ENCODE results near the gene TNIP2. TPM values are rescaled to one million over a fixed set of nuclear protein-coding genes. Genes with fewer than 3 reads are reported as not detected.

Gene TNIP2
- total and polyA plus RNA-seq, 2 of the 13 experiments (the other 11 are each of a cell fraction or from before 2014, with no cell fraction given), result 25.6 to 38.0 TPM

GRCh38 chr4:2715426-2715825, 40.7 kb downstream of the TNIP2 start:
- CTCF ChIA-PET (ENCODE audit: low intra/inter-chr PET ratio, low total read pairs), result no interaction called here

GRCh38 chr4:2714918-2715317, 41.2 kb downstream of the TNIP2 start:
- CTCF ChIA-PET (ENCODE audit: low intra/inter-chr PET ratio, low total read pairs), result no interaction called here
- Histone ChIP-seq H3K27me3 (ENCODE audit: control insufficient read depth in 1 of 2, insufficient read depth in 2 of 2, low read length in 2 of 2) (no peaks in the 10 kb centered on the region), H3K4me1 (ENCODE audit: insufficient read depth, low read length) (peaks cover 11% of the 10 kb centered on the region; the same call in 1 of the 2 replicates), H3K4me3 (replicated peaks in 1 of 3; ENCODE audit: insufficient read depth in 1 of 3, low read depth in 2 of 3, low read length in 3 of 3) (no peak overlapping the region), H3K4me2 (ENCODE audit: low read depth, low read length) (no peak overlapping the region), H4K20me1 (ENCODE audit: insufficient read depth, low read length) (no peaks in the 10 kb centered on the region), H3K9me3 (ENCODE audit: low read length) (no peaks in the 10 kb centered on the region), H3K36me3 (replicated peaks in 1 of 2; ENCODE audit: control insufficient read depth in 1 of 2, insufficient read depth in 2 of 2, low read length in 2 of 2) (peaks cover 17 to 53% of the 10 kb centered on the region in 2 experiments; a peak in 4 of 5 replicates), H3K79me2 (ENCODE audit: insufficient read depth, low read length) (no peaks in the 10 kb centered on the region), H2AFZ (ENCODE audit: low read length) (no peak overlapping the region), H3K9ac (ENCODE audit: insufficient read depth, low read depth, low read length) (no peak overlapping the region), H3K27ac (ENCODE audit: extremely low read length, insufficient read depth, low read length) (no peak overlapping the region)
- no peak for FAIRE-seq
- TF ChIP-seq FOXO4 (CRISPR knock-in tag; conservative IDR thresholded peaks at IDR 0.05) (no peak), HNF1A (IDR thresholded peaks at IDR 0.05; ENCODE audit: low read depth) (0 out of 2 replicates have a peak, but pooled peaks have one; percentile 16), HNF1A (CRISPR knock-in tag; IDR thresholded peaks at IDR 0.05; ENCODE audit: borderline replicate concordance) (no peak)
- DNase-seq (ENCODE audit: low spot score), result no peak
- intact Hi-C loops (cut with micrococcal nuclease; ENCODE audit: unreplicated experiment) (no loop called here), in situ Hi-C loops (cut with HindIII; ENCODE audit: extremely low pct_ligation_motif_present, low pct_unique_long_range_greater_than_20kb) (no loop called here)
- POLR2A ChIA-PET, result no interaction called here
- WGBS (ENCODE audit: low lambda C conversion rate), result 89% methylated on average over 4 of the region's 4 CpGs
- no peak for ATAC-seq
- BruUV-seq (replicated peaks), result no TSS peak

More at GRCh38 chr4:2715426-2715825, 40.7 kb downstream of the TNIP2 start:
- in situ Hi-C loops (cut with HindIII; ENCODE audit: extremely low pct_ligation_motif_present, low pct_unique_long_range_greater_than_20kb), result no loop called here
- H3K4me2 ChIP-seq (ENCODE audit: low read depth, low read length), result no peak overlapping the region
- H3K27ac ChIP-seq (ENCODE audit: extremely low read length, insufficient read depth, low read length), result no peak overlapping the region
- H3K27me3 ChIP-seq (ENCODE audit: control insufficient read depth in 1 of 2, insufficient read depth in 2 of 2, low read length in 2 of 2), result no peaks in the 10 kb centered on the region
- POLR2A ChIA-PET, result no interaction called here
- FAIRE-seq (no peak), DNase-seq (ENCODE audit: low spot score) (no peak), ATAC-seq (no peak)
- no peaks in the 10 kb centered on the region for H3K79me2 ChIP-seq (ENCODE audit: insufficient read depth, low read length)
- no peak overlapping the region for H3K4me3 ChIP-seq (replicated peaks in 1 of 3; ENCODE audit: insufficient read depth in 1 of 3, low read depth in 2 of 3, low read length in 3 of 3)
- no peaks in the 10 kb centered on the region for H3K9me3 ChIP-seq (ENCODE audit: low read length)
- no peak overlapping the region for H3K9ac ChIP-seq (ENCODE audit: insufficient read depth, low read depth, low read length)
- BruUV-seq (replicated peaks), result no TSS peak
- intact Hi-C loops (cut with micrococcal nuclease; ENCODE audit: unreplicated experiment), result no loop called here
- H2AFZ ChIP-seq (ENCODE audit: low read length), result no peak overlapping the region
- 50% methylated on average over 2 of the region's 5 CpGs for WGBS (ENCODE audit: low lambda C conversion rate)
- TF ChIP-seq SP4 (CRISPR knock-in tag; IDR thresholded peaks at IDR 0.05), result no peak
- TF ChIP-seq NCOA5 (CRISPR knock-in tag; IDR thresholded peaks at IDR 0.05), result no peak
- TF ChIP-seq ZNF572 (CRISPR knock-in tag; IDR thresholded peaks at IDR 0.05), result no peak
- TF ChIP-seq ZBTB38 (CRISPR knock-in tag; IDR thresholded peaks at IDR 0.05), result no peak
- TF ChIP-seq ATF2 (CRISPR knock-in tag; IDR thresholded peaks at IDR 0.05), result no peak
- TF ChIP-seq ZNF670 (CRISPR knock-in tag; IDR thresholded peaks at IDR 0.05; ENCODE audit: borderline replicate concordance), result no peak
- H4K20me1 ChIP-seq (ENCODE audit: insufficient read depth, low read length), result no peaks in the 10 kb centered on the region
- H3K36me3 ChIP-seq (replicated peaks in 1 of 2; ENCODE audit: control insufficient read depth in 1 of 2, insufficient read depth in 2 of 2, low read length in 2 of 2), result peaks cover 20 to 58% of the 10 kb centered on the region in 2 experiments; a peak in 4 of 5 replicates
- H3K4me1 ChIP-seq (ENCODE audit: insufficient read depth, low read length), result peaks cover 11% of the 10 kb centered on the region; the same call in 1 of the 2 replicates
